OCI-M2 (cell line): ENCODE data around the gene GFER.
"Not testable (repeated sequence)": the region's sequence is repeated elsewhere in the genome, so short reads cannot be mapped to it uniquely, and the experiment has no call there.

Source experiments
- DNase-seq: peaks from one replicate; lab custom pipeline; 2025; ENCODE audit not compliant: unreplicated experiment; lab: John Stamatoyannopoulos, UW

The GFER gene

GRCh38 chr16:2025878-2026460 is 42.0 kb downstream of the GFER start:
- DNase-seq: no peak

DNA sequence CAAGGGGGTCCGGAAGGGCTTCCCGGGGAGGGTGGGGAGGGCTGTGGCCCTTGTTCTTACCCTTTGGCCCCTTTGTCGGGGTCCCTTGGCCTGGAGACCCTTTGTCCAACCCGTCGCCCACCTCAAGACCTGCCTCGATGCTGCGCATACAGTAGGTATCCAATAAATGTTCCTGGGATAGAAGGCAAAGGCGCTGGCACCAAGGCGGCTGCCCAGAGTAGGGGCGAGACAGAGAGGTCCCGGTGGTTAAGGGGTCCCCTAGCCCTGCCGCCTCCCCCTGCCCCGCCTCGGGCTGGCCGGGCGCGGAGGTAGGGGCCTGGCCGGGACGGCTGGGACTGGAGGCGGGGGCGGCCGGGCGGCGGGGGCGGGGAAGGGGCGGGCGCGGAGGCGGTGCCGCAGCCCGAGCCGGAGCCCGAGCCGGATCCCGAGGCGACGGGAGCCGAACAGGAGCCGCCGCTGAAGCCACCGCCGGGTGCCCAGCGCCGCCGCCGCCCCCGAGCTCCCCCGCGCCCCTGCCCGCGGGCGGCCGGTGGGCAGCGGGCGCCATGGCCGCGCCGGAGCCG is 42.5 kb downstream of the GFER start, which contains the start of gene NHERF2:
Gene NHERF2, plus strand, starts transcription at position 442 of the 563 bp plus-strand sequence. Its CDS starts 104 bp downstream, at position 546.
- DNase-seq: no peak

GRCh38 chr16:2027024-2028010 is 43.3 kb downstream of the GFER start:
- no peak for DNase-seq

- no peak for DNase-seq
Measured at GRCh38 chr16:2028146-2028545, 44.2 kb downstream of the GFER start.

DNA sequence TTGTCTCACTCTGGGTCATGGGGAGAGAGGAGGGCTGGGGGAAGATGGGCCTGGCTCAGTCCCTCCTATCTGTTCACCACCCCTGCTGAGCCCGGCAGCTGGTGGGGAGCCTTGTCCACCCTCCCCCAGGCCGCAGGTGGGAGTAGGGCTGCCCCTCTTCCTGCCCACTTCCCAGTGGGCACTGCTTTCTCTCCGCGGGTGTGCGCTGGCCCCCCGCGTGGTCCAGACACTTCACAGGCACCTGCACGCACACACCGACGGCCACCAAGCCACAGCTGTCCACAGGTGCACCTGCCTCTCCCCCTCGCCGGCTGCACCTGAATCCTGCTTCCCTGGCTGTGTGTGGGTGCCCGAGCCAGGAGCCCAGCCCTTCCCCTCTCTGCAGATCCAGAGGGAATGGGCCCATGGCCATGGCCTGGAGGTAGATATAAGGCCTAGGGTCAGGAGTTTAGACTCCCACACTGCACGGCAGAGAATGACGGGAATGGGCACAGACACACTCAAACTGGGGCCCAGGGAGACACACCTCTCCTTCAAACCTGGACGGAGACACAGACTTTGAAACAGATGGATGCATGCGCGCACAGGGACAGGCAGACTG is 44.7 kb downstream of the GFER start:
- DNase-seq: no peak

GRCh38 chr16:2029350-2029749 is 45.4 kb downstream of the GFER start:
- DNase-seq: no peak

DNA sequence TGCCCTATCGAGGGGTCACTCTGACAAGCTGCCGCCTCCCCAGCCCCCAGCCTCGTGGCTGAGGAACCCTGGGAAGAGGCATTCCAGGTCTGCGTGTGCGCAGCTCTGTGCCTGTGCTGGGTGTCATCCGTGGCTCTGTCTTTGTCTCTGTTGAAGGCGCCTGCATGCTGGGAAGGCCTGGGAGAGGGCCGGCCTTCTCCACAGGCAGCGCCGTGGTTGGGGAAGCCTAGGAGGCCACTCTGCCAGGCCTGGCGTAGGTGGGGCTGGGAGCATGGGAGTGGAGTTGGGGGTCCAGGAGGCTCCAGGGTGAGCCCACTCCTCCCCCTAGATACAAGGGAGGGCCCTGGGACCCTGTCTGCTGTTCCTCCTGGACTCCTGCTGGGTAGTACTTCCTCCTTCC is 46.0 kb downstream of the GFER start:
- no peak for DNase-seq

DNA sequence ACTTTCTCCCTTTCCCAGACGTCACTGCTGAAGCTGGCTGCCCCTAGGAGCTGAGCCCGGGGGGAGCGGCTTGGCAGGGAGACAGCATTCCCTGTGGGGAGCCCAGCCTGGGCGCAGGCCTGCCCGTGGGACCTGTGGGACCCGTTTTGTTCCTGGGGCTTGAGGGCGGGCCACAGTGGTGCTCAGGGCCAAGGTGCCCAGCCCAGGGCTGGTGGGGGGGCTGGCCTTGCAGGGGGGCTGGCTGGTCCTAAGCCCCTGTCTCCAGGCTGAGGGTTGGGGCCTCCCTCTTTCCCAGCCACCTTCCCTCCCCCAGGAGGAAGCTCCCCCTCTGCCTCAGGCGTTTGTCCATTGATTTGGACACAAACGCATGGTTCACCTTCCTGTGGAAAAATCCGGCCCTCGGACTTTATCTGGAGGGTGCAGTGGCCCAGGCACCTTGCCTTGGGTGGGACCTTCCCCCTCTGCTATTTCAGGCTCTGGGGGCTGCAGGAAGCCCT is 47.1 kb downstream of the GFER start:
- DNase-seq: no peak

DNA sequence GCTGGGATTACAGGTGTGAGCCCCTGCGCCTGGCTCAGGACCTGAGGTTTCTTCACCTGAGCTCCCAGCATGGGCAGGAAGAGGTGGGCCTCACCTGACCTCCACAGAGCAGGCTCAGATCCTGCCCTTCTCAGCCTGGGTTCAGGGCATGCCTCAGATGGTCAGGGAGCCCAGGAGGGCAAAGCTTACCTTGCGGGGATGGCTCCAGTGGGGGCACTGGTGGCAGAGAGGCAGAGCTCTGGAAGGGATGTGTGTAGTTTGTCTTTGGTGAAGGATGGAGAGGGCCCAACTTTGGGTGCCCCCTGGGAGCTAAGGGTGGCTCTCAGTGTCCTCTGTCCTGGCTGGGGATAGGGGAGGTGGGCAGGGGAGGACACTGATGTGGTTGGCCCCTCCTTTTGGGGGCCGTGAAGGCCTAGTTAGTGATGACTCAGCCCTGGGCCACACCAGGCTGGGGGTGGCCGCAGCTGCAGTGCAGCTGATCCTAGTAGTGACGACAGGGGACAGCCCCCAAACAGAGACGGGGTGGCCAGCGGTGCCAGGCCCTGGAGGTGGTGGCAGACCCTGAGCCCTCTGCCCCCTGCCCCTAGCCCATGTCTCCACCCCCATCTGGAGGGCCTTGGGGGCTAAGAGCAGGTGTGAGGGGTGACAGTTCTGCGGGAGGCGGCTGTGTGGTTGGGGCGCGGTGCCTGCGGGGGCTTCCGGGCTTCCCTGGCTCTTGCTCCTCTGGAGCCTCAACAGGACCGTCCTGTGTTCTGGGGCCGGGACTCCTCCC is 48.5 kb downstream of the GFER start:
- no peak for DNase-seq

GRCh38 chr16:2033057-2033908 is 49.3 kb downstream of the GFER start:
- no peak for DNase-seq

GRCh38 chr16:2033909-2034695 is 50.1 kb downstream of the GFER start:
- not testable (repeated sequence) for DNase-seq

DNA sequence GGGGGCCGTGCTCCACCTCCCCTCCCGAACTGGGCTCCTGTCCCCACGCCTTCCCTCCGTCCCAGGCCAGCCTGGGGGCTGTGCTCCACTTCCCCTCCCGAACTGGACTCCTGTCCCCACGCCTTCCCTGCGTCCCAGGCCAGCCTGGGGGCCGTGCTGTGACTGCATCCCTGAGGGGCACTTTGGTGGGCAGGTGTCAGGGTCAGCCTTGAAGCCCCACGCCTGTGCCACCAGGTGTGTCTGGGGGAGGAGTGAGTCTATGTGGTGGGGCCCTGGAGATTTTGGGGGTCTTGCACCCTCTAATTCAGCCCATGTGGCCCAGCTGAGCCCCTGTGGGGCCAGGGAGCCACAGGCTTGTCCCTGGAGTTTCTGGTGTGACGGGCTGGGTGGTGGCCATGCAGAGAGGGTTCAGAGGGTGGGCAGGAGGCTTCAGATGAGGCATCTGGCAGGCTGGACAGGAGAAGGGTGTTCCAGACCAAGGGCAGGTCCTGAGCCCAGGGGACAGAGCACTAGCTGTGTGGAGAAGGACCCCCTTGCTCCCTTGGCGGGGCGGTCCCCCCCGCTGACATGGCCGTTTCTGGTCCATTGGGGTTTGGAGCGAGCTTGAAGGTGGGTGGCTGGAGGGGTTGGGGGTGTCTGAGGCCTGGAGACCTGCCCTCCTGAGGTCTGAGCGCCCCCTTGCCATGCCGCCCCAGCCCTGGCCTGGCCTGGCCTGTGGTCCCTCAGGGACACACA is 50.9 kb downstream of the GFER start:
- no peak for DNase-seq

DNA sequence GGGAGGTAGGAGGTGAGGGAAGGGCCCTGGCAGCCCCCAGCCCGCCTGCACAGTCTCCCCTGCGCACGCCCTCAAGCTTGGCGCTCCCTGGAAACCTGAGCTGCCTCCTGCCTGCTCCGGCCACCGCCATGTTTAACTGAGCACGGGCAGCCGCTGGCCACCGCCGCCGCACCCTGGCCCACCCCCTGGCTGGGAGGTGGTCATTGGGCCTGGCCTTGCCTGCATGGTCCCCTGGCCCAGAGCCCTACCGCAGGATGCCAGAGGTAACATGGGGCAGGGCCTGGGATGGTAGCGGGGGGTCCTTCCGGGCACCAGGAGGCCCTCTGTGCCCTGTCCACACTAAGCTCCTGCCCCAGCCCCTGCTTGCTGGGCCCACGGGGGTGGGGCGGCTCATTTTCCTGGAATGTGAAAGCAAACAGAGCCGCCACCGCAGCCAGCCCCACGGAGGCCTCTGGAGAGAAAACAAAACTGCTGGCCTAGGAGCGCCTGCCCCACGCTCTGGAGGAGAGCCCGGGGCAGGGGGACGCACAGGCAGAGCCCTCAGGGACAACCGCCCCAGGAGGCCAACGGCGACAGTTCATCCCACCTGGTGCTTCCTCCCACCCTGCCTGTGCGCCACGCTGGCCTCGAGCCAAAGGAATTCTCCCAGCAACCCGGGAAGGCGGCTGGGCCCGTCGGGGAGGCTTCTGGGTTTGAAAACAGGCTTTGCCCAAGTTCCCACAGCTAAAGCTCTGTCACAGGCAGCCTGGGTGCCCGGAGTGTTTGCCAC is 51.6 kb downstream of the GFER start:
- DNase-seq: no peak

- DNase-seq: no peak
Measured at GRCh38 chr16:2036200-2036966, 52.4 kb downstream of the GFER start.

- DNase-seq: no peak
Measured at GRCh38 chr16:2037115-2037514, 53.1 kb downstream of the GFER start.
